HG02973 (cell line): ENCODE data around the gene CNTN4.
"Not testable (repeated sequence)": the region's sequence is repeated elsewhere in the genome, so short reads cannot be mapped to it uniquely, and the experiment has no call there.

Source experiments
- ATAC-seq: cut with Tn5 transposase; IDR thresholded peaks from one replicate; pipeline ENCODE4 v1.9.1; 2021; ENCODE audit warnings: moderate library complexity; ENCODE audit not compliant: unreplicated experiment

CNTN4 gene

GRCh38 chr3:2889736-2890135 is 791.1 kb downstream of the CNTN4 start:
- ATAC-seq = no peak

DNA sequence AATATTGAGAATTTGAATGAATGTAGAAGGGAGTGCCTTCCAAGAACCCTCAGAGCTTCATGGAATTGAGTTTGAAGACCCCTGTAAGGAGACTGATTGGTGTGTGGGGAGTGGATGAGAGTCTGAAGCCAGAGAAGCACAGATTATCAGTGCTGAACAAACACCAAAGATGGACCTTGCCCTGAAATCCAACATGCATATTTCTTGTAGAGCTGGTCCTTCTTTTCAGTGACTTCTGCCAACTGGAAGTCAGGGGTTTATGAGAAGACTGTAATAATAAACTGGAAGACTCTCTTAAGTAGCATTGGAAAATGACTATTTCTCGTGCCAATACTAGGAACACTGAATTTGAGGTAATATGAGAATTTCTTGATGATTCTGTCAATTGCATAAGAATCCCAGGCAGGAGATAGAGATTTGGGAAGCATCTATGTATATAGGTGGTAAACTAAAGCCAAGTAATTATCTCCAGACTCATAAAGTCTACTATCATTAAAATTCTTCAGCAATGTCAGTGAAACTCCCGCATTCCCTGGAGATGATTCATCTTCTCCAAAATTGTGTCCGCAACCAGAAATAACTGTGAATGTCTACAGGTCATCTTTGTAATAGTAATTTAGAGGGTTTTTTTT is 797.8 kb downstream of the CNTN4 start:
- ATAC-seq = no peak

GRCh38 chr3:2897821-2898220 is 799.2 kb downstream of the CNTN4 start:
- no peak for ATAC-seq

DNA sequence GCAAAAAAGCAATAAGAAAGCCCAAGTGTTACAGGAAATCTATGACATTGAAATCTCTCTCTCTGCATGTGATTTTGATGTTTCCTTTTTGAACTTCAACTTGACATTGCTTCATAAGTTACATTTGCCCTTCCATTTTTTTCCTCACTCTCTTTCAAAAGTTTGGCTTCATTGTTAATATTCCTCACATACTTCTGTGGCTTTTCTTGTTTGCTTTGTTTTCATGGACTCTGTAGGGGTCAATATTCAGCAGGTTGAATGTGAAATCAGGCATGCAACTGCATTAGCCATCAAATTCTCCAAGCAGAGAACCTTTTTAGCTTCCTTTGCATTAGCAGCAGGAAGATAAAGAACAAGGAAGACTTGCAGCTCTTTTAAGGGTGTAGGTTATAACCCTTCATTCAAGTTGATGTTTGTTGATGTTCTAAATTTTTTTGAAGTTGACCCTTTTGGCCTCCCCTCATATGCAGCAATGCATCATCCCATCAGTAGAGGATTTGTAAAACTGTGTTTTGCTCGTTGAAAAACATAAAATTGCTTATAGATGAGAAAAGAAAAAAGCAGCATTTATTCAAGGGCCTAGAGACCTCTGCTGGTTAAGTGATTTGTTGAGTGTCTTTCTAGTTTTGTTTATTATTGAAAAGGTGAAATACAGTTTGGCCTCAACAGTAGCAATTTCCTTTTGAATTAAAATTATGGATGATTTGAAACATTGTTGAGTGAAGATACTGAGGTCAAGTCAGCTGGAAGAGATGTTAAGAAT is 800.1 kb downstream of the CNTN4 start:
- no peak for ATAC-seq

DNA sequence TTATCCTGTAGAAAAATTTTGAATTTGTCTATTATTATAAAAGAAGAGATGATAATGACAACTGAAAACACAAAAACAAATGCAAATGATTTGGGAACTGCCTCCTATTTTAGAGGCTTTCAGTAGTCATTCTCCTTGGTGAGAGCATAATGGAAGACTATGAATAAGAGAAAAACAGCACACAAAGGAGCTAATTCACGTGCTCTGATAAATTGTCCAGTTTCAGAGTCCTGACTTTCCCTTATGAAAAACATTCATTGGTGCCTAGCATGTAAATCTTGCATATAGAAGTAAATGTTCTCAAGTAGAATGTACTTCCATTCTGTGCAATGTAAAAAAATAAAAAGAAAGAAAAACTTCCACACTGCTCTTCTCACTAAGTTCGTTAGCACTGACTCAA is 805.4 kb downstream of the CNTN4 start:
- ATAC-seq = no peak

GRCh38 chr3:2908693-2909351 is 810.2 kb downstream of the CNTN4 start:
- no peak for ATAC-seq

DNA sequence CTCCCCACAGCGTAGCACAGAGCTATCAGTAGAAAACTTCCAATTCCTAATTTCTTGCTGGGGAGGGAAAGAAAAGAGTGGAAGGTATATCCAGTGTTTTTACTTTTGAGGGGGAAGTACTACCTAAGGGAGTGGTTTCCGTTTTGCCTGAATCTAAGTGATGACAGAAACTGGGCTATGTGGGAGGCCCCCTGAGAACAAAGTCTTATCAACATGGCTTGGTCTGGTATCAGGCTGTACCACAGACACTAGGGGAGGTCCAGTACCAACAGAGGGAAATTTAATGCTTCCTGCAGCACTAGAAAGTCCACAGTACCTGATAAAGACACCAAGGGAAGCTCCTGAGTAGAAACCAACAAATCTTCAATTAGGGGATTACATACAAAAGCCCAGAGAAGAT is 812.3 kb downstream of the CNTN4 start:
- ATAC-seq = no peak

GRCh38 chr3:2915826-2916225 is 817.2 kb downstream of the CNTN4 start:
- ATAC-seq = no peak

GRCh38 chr3:2916640-2917039 is 818.0 kb downstream of the CNTN4 start:
- ATAC-seq = not testable (repeated sequence)

DNA sequence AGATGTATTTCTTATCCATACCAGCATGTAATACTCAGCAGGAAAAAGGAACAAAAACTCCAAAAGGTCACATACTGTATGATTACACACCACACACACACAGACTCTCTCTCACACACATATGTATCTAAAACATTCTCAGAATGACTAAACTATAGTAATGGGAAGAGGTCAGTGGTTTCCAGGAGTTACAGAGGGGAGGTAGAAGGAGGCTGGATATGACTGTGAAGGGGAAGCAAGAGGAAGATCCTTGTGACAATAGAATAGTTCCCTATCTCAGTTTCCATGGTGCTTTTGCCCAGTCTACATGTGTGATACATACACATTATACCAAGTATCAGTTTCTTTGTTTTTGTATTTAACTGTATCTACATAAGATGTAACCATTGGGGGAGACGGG is 821.4 kb downstream of the CNTN4 start:
- peak; percentile 71 for ATAC-seq

- ATAC-seq = no peak
These were observed 822.8 kb downstream of the CNTN4 start for GRCh38 chr3:2921452-2921851.

DNA sequence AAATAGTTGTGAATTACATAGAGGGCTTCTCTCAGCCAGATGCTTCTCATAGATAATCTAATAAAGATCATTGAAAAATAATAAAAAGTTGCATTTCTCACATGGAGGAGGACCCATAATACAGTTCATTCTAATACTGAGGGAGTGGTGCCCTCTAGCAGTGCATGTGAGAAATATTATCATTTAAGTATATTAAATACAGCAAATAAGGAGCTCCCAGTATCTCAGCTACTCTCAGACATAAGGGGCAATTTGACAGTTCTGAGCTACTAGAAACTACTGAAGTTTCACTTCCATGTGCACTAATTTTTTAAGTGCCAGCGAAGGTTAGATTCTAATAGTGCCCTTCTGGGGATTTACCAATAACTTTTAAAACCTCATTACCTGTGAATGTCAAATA is 823.2 kb downstream of the CNTN4 start:
- ATAC-seq = peak; percentile 54

DNA sequence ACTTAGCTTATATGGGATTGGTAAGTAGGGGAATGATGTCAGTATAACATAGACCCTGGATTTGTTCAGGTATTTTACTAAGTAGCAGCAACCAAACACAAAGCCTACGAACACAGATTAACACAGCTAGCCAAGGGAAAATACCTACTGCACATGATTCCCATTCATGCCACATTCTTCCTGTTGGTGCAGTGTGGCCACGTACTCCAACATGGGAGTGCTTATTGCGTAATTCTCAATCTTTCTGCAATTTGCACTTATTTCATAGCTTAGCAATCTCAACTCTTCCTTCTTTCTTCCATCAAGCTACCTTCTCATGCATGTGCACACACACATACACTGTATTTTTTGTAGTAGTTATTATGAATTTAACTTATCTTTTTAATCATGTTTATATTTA is 824.7 kb downstream of the CNTN4 start:
- ATAC-seq = no peak

DNA sequence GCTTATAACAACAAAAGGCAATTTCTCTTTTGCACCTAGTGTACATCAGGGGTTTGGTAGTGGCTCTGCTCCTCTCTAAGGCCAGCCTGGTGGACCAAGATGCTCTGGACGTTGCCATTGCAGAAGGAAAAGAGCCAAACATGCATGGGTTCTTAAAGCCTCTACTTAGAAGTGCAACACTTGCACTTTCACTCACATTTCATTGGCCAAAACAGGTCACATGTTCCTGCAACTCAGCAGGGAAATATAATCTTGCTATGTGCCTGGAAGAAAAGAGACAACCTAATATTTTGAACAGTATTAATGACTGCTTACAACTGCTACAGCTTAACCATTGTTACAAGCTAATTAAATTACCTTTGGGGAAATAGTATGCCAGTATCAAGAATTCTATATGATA is 828.6 kb downstream of the CNTN4 start:
- no peak for ATAC-seq

DNA sequence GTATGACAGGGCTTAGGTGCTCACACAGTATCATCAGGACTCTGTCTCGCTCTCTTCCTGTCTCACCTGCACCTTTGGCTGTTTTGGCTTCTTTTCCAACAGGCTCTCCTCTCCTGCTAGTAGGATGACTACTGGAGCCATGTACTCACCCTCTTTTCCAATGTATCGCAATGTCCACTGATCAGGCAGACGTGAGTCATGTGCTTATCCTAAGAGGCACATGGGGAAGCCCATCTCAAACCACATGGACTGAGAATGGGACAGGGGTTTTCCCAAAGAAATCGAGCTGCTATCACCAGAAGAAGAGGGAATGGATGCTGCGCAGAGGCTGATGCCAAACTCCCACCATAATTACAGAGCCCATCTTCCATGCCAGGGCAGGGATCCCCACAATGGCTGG is 830.9 kb downstream of the CNTN4 start:
- ATAC-seq = no peak

- no peak for ATAC-seq
These were observed 832.6 kb downstream of the CNTN4 start for GRCh38 chr3:2931265-2931664.

DNA sequence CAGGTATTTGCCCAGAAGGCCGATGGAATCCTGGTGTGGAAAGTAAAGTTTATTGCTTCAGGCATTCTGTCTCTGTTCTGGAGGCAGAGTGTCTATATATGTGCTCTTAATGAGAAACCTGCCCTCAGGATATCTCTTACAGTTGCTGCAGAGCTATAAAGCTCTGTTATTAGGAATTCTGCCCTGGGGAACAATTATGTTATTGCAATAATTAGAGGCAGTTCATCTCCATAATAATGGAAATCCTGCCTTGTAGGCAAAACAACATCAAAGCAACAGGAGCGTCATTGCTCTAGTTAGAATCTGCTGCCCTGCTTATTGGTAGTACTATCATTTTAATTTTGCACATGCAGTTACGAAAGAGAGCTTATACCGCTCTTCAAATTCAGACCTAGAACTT is 835.9 kb downstream of the CNTN4 start:
- no peak for ATAC-seq

DNA sequence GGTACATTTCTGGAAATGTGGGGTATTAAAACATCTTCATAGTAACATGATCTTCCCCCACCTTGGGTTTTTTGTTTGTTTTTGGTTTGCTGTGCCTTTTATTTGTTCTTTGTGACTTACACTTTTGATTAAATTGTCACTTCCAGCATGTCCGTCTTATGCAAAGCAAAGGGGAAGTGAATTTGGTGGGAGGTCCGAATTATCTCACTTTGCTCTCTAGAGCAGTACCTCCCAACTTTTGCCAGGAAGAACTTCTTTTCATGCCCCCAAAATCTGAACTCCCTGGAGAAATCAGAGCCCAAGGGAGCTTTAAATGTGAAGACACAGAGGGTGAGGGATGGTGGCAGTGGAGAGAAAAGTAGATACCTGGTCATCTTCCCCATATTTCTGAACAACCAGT is 838.4 kb downstream of the CNTN4 start:
- ATAC-seq = no peak

GRCh38 chr3:2937592-2937991 is 838.9 kb downstream of the CNTN4 start:
- ATAC-seq = no peak

DNA sequence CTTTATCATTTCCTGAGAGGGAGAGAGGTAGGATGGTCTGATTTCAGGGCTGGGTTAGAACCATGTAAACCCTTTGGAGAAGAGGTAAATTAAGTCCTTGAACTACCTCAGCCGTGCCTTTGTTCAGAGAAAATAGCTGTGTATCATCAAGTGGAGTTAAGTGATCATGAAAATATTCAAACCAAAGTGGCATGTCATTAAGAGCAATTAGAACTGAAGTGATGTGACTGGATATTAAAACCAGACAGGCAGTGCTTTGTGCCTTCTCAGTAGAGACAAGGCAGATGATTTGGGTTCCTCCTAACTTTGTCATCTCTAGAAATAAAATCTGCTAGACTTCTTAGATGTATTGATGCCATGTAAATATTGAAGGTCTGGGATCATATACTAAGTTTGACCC is 840.0 kb downstream of the CNTN4 start:
- no peak for ATAC-seq

- no peak for ATAC-seq
These were observed 841.4 kb downstream of the CNTN4 start for GRCh38 chr3:2940062-2940461.

GRCh38 chr3:2944628-2945027 is 846.0 kb downstream of the CNTN4 start:
- peak; percentile 96 for ATAC-seq
